DOHH2 (cell line): ENCODE measurements around the gene TMEM14A.

Experiments used
- EZH2phosphoT487 ChIP-seq: fragments of 200-600 bp; sonication (generic); IDR thresholded peaks from 2 replicates; pipeline ENCODE4 v1.6.1; 2017; ENCODE audit warnings: borderline replicate concordance, mild to moderate bottlenecking, antibody characterized with exemption, low read length, moderate library complexity, mixed read lengths
- TF ChIP-seq, protein P1 (sequence below): fragments of 200-600 bp; sonication (generic); IDR thresholded peaks from one replicate; pipeline ENCODE4 v1.5.1; 2014; ENCODE audit warnings: antibody characterized with exemption, mild to moderate bottlenecking, low read depth, low read length; ENCODE audit not compliant: poor library complexity, severe bottlenecking

GRCh38 chr6:52706001-52706400 lies 35.1 kb downstream of the TMEM14A start:
- TF ChIP-seq, protein P1, sequence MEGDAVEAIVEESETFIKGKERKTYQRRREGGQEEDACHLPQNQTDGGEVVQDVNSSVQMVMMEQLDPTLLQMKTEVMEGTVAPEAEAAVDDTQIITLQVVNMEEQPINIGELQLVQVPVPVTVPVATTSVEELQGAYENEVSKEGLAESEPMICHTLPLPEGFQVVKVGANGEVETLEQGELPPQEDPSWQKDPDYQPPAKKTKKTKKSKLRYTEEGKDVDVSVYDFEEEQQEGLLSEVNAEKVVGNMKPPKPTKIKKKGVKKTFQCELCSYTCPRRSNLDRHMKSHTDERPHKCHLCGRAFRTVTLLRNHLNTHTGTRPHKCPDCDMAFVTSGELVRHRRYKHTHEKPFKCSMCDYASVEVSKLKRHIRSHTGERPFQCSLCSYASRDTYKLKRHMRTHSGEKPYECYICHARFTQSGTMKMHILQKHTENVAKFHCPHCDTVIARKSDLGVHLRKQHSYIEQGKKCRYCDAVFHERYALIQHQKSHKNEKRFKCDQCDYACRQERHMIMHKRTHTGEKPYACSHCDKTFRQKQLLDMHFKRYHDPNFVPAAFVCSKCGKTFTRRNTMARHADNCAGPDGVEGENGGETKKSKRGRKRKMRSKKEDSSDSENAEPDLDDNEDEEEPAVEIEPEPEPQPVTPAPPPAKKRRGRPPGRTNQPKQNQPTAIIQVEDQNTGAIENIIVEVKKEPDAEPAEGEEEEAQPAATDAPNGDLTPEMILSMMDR: no peak
- no peak for TF ChIP-seq EZH2phosphoT487
